HG03280 (cell line): ENCODE data around the gene DTX3.
"Not testable (repeated sequence)": the region's sequence is repeated elsewhere in the genome, so short reads cannot be mapped to it uniquely, and the experiment has no call there.

Experiments
- ATAC-seq: cut with Tn5 transposase; IDR thresholded peaks from one replicate; pipeline ENCODE4 v1.9.1; 2021; ENCODE audit warnings: mild to moderate bottlenecking, moderate library complexity; ENCODE audit not compliant: unreplicated experiment

The DTX3 gene

GRCh38 chr12:57604454-57604991, at the start of gene DTX3:
DTX3 (plus strand) TSS chr12:57604824; CDS start chr12:57606518, 1,694 bp downstream.
- peak; percentile 64 for ATAC-seq

- ATAC-seq, result no peak
These were observed 49.7 kb upstream of the DTX3 start for GRCh38 chr12:57554897-57555296.

- no peak for ATAC-seq
These were observed 45.8 kb upstream of the DTX3 start for GRCh38 chr12:57558864-57559263.

GRCh38 chr12:57560516-57560915, 44.1 kb upstream of the DTX3 start:
- ATAC-seq, result no peak

GRCh38 chr12:57561117-57561516, 43.5 kb upstream of the DTX3 start:
- ATAC-seq, result not testable (repeated sequence)

- no peak for ATAC-seq
These were observed 41.3 kb upstream of the DTX3 start for GRCh38 chr12:57563358-57563757.

- ATAC-seq, result no peak
These were observed 40.4 kb upstream of the DTX3 start for GRCh38 chr12:57564178-57564740.

- no peak for ATAC-seq
These were observed 35.8 kb upstream of the DTX3 start for GRCh38 chr12:57568838-57569237.

GRCh38 chr12:57569858-57570257, 34.8 kb upstream of the DTX3 start:
- no peak for ATAC-seq

- ATAC-seq, result not testable (repeated sequence)
These were observed 34.2 kb upstream of the DTX3 start for GRCh38 chr12:57570438-57570837.

- no peak for ATAC-seq
These were observed 32.5 kb upstream of the DTX3 start for GRCh38 chr12:57571926-57572762.

GRCh38 chr12:57574795-57575194, 29.8 kb upstream of the DTX3 start:
- no peak for ATAC-seq

- ATAC-seq, result no peak
These were observed 28.6 kb upstream of the DTX3 start for GRCh38 chr12:57575771-57576612.

- ATAC-seq, result no peak
These were observed 27.9 kb upstream of the DTX3 start for GRCh38 chr12:57576613-57577160.

- ATAC-seq, result no peak
These were observed 26.5 kb upstream of the DTX3 start for GRCh38 chr12:57577981-57578758.

- ATAC-seq, result no peak
These were observed 25.6 kb upstream of the DTX3 start for GRCh38 chr12:57579011-57579410.

GRCh38 chr12:57579677-57580465, 24.8 kb upstream of the DTX3 start:
- no peak for ATAC-seq

- ATAC-seq, result no peak
These were observed 24.2 kb upstream of the DTX3 start for GRCh38 chr12:57580466-57580795.

GRCh38 chr12:57581802-57582201, 22.8 kb upstream of the DTX3 start:
- ATAC-seq, result no peak

- no peak for ATAC-seq
These were observed 22.2 kb upstream of the DTX3 start for GRCh38 chr12:57582440-57582839.
